Neuronal stem cell (in vitro differentiated cells): ENCODE data around the gene CYP27B1.

Experiments used
- DNase-seq: peaks from one replicate; pipeline ENCODE4 v3.0.0-alpha.2; 2013; ENCODE audit warnings: low spot score
- H2AFZ ChIP-seq: one replicate; pipeline ENCODE4 v1.6.1; 2013; ENCODE audit warnings: mild to moderate bottlenecking, low read length, inconsistent platforms
- H2AK5ac ChIP-seq: 2 replicates; pipeline ENCODE4 v1.6.1; 2013; ENCODE audit warnings: low read depth, mild to moderate bottlenecking, inconsistent platforms, low read length, moderate library complexity, mixed read lengths
- H2BK120ac ChIP-seq: 2 replicates; pipeline ENCODE4 v1.6.1; 2013; ENCODE audit warnings: low read depth, mild to moderate bottlenecking, inconsistent platforms, low read length, moderate library complexity, mixed read lengths
- H2BK12ac ChIP-seq: one replicate; pipeline ENCODE4 v1.6.1; 2013; ENCODE audit warnings: low read length, inconsistent platforms
- H2BK15ac ChIP-seq: 2 replicates; pipeline ENCODE4 v1.6.1; 2013; ENCODE audit warnings: mild to moderate bottlenecking, low read length, inconsistent platforms, mixed read lengths
- H2BK5ac ChIP-seq: one replicate; pipeline ENCODE4 v1.6.1; 2013; ENCODE audit warnings: inconsistent platforms, mild to moderate bottlenecking, low read length, moderate library complexity
- H3K14ac ChIP-seq: one replicate; pipeline ENCODE4 v1.6.1; 2013; ENCODE audit warnings: low read length, inconsistent platforms
- H3K18ac ChIP-seq: 2 replicates; pipeline ENCODE4 v1.6.1; 2013; ENCODE audit warnings: low read length, inconsistent platforms
- H3K23ac ChIP-seq: 2 replicates; pipeline ENCODE4 v1.6.1; 2013; ENCODE audit warnings: low read depth, mild to moderate bottlenecking, mixed read lengths, low read length, inconsistent platforms; ENCODE audit not compliant: poor library complexity
- H3K27ac ChIP-seq: replicated peaks from 3 replicates; pipeline ENCODE4 v1.5.1; 2013; ENCODE audit warnings: low read length, inconsistent platforms
- H3K27me3 ChIP-seq, 3 experiments: 2 replicates each; pipeline ENCODE4 v1.6.1; 2013; ENCODE audit warnings: low read length in 3 of 3, mild to moderate bottlenecking in 2 of 3, inconsistent platforms in 1 of 3, low read depth in 1 of 3, mixed read lengths in 1 of 3, moderate library complexity in 1 of 3; ENCODE audit not compliant: control insufficient read depth in 3 of 3, insufficient read depth in 3 of 3
- H3K36me3 ChIP-seq, 2 donors: replicated peaks in 1 of 2; 2 replicates each; pipeline ENCODE4 v1.6.1; 2013; ENCODE audit warnings: low read length in 2 of 2; ENCODE audit not compliant: control insufficient read depth in 2 of 2, insufficient read depth in 2 of 2
- H3K4ac ChIP-seq: 2 replicates; pipeline ENCODE4 v1.6.1; 2013; ENCODE audit warnings: inconsistent platforms, mild to moderate bottlenecking, low read length, moderate library complexity
- H3K4me1 ChIP-seq, 2 donors: 1 replicate in 1 of 2; 2 replicates in 1 of 2; pipeline ENCODE4 v1.6.1; 2013; ENCODE audit warnings: low read length in 2 of 2, low read depth in 1 of 2; ENCODE audit not compliant: control insufficient read depth in 2 of 2, insufficient read depth in 1 of 2
- H3K4me2 ChIP-seq: one replicate; pipeline ENCODE4 v1.6.1; 2013; ENCODE audit warnings: mild to moderate bottlenecking, low read length, inconsistent platforms; ENCODE audit not compliant: insufficient read depth, poor library complexity, severe bottlenecking
- H3K4me3 ChIP-seq, 2 donors: 2 replicates each; pipeline ENCODE4 v1.5.1; 2013; ENCODE audit warnings: low read length in 2 of 2, mild to moderate bottlenecking in 2 of 2, inconsistent platforms in 1 of 2, moderate library complexity in 1 of 2
- H3K79me1 ChIP-seq: one replicate; pipeline ENCODE4 v1.6.1; 2013; ENCODE audit warnings: low read depth, mild to moderate bottlenecking, inconsistent platforms, low read length, moderate library complexity
- H3K9ac ChIP-seq: one replicate; pipeline ENCODE4 v1.6.1; 2013; ENCODE audit warnings: mild to moderate bottlenecking, low read depth, low read length, inconsistent platforms; ENCODE audit not compliant: poor library complexity
- H3K9me3 ChIP-seq, 2 donors: replicated peaks in 1 of 2; 2 replicates each; pipeline versions ENCODE3 to v1.6.1; 2013; ENCODE audit warnings: low read length in 2 of 2, mild to moderate bottlenecking in 2 of 2, inconsistent platforms in 1 of 2, low read depth in 1 of 2, mixed read lengths in 1 of 2, moderate library complexity in 1 of 2; ENCODE audit not compliant: control insufficient read depth in 2 of 2, insufficient read depth in 1 of 2
- H4K8ac ChIP-seq: one replicate; pipeline ENCODE4 v1.6.1; 2013; ENCODE audit warnings: low read depth, mild to moderate bottlenecking, inconsistent platforms, low read length, moderate library complexity
- H4K91ac ChIP-seq: one replicate; pipeline ENCODE4 v1.6.1; 2013; ENCODE audit warnings: low read length, low read depth, mild to moderate bottlenecking, inconsistent platforms; ENCODE audit not compliant: poor library complexity
- WGBS, 2 donors: extraction: QIAGEN DNeasy Blood & Tissue Kit; methylation state at CpG; one replicate each; pipeline ENCODE4 v1.1.7; 2013; ENCODE audit warnings: missing lambda C conversion rate in 2 of 2, mixed read lengths in 1 of 2; ENCODE audit not compliant: insufficient read length in 2 of 2, insufficient replicate concordance in 1 of 2; ENCODE audit errors: extremely low coverage in 2 of 2; 5-methylcytosine and 5-hydroxymethylcytosine counted together

The CYP27B1 gene

GRCh38 chr12:57759360-57759980, 7.4 kb downstream of the CYP27B1 start:
- Histone ChIP-seq H2BK12ac (no peak overlapping the region), H4K91ac (no peak overlapping the region), H3K79me1 (peaks cover 3% of the 10 kb centered on the region), H3K14ac (no peak overlapping the region), H2BK15ac (no peak overlapping the region), H3K27ac (no peak overlapping the region), H2AK5ac (no peak overlapping the region), H3K9ac (no peak overlapping the region), H3K18ac (no peak overlapping the region), H2AFZ (no peak overlapping the region), H4K8ac (no peak overlapping the region), H3K9me3 (no peaks in the 10 kb centered on the region), H3K23ac (no peak overlapping the region), H3K4me2 (no peak overlapping the region), H2BK5ac (no peak overlapping the region), H3K4me3 (no peak overlapping the region), H3K27me3 (peaks cover 0 to 28% (median 7%) of the 10 kb centered on the region in 3 experiments), H3K4ac (no peak overlapping the region), H3K36me3 (peaks cover 10 to 67% of the 10 kb centered on the region in 2 donors), H3K4me1 (peaks cover 8 to 9% of the 10 kb centered on the region in 2 donors), H2BK120ac (no peak overlapping the region)
- no peak for DNase-seq
- WGBS, 2 donors = no CpG with 5 or more reads among the region's 3 CpGs

DNA sequence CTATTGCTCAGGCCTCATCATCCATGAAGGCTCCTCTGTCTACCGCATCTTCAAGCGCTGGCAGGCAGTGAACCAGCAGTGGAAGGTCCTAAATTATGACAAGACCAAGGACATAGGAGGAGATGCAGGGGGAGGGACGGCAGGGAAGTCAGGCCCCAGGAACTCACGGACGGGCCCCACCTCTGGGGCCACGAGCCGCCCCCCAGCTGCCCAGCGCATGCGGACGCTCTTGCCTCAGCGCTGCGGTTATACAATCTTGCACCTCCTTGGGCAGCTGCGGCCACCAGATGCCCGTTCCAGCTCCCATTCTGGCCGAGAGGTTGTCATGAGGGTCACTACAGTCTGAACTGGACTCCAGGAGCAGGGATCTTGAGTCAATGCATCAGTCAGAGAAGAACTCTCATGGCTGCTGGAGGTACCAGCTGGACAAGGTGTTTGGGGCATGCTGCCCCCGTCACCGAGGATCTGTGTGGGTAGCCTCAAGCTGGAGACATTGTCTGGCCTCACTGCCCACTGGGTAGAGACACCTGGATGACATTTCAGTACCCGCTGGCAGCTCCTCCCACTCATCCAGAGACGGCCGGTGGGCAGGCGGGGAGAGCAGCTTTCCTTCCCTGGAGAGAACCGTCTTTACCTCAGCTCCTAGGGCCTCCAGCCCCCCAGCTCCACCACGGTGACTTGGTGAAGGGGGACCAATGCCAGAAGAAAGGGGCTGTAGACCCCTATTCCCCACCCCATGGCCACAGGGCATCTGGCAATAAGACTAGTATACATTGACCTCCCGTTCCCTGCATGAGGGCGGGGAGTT, 8.1 kb downstream of the CYP27B1 start:
- Histone ChIP-seq H4K8ac (no peak overlapping the region), H3K27me3 (peaks cover 0 to 21% (median 3%) of the 10 kb centered on the region in 3 experiments), H3K23ac (no peak overlapping the region), H3K9me3 (no peaks in the 10 kb centered on the region), H3K4ac (no peak overlapping the region), H3K4me3 (no peak overlapping the region), H3K79me1 (peaks cover 3% of the 10 kb centered on the region), H4K91ac (no peak overlapping the region), H3K27ac (no peak overlapping the region), H2BK12ac (no peak overlapping the region), H3K9ac (no peak overlapping the region), H2BK15ac (no peak overlapping the region), H3K14ac (no peak overlapping the region), H2BK5ac (no peak overlapping the region), H3K18ac (no peak overlapping the region), H3K4me1 (peaks cover 13 to 16% of the 10 kb centered on the region in 2 donors), H3K36me3 (peaks cover 10 to 60% of the 10 kb centered on the region in 2 donors), H3K4me2 (no peak overlapping the region), H2AFZ (no peak overlapping the region), H2AK5ac (no peak overlapping the region), H2BK120ac (no peak overlapping the region)
- WGBS, 2 donors = no CpG with 5 or more reads among the region's 25 CpGs
- DNase-seq = no peak

GRCh38 chr12:57757771-57758170, 9.1 kb downstream of the CYP27B1 start:
- Histone ChIP-seq H3K23ac (no peak overlapping the region), H3K79me1 (peaks cover 3% of the 10 kb centered on the region), H3K4me1 (peaks cover 18 to 26% of the 10 kb centered on the region in 2 donors), H2BK12ac (no peak overlapping the region), H3K9ac (no peak overlapping the region), H3K4me3 (no peak overlapping the region), H3K36me3 (peaks cover 10 to 50% of the 10 kb centered on the region in 2 donors), H3K14ac (no peak overlapping the region), H3K9me3 (no peaks in the 10 kb centered on the region), H3K18ac (no peak overlapping the region), H2BK120ac (no peak overlapping the region), H3K27ac (no peak overlapping the region), H3K4me2 (no peak overlapping the region), H2BK15ac (no peak overlapping the region), H2AK5ac (no peak overlapping the region), H3K4ac (no peak overlapping the region), H2AFZ (no peak overlapping the region), H2BK5ac (no peak overlapping the region), H4K8ac (no peak overlapping the region), H4K91ac (no peak overlapping the region), H3K27me3 (peaks cover 0 to 13% (median 3%) of the 10 kb centered on the region in 3 experiments)
- no CpG with 5 or more reads among the region's 4 CpGs for WGBS, 2 donors
- DNase-seq = no peak
